HEK293T (cell line): ENCODE measurements around the gene ARMC10.

ENCODE experiments used
- BHLHE40 ChIP-seq: fragments of 450-650 bp; IDR thresholded peaks from 2 replicates; pipeline ENCODE4 v1.6.1; 2016; ENCODE audit warnings: mild to moderate bottlenecking, moderate library complexity, borderline replicate concordance
- ELF4 ChIP-seq: fragments of 450-650 bp; IDR thresholded peaks from 2 replicates; pipeline ENCODE4 v1.6.1; 2017; ENCODE audit warnings: antibody characterized with exemption
- FOXK2 ChIP-seq: fragments of 450-650 bp; IDR thresholded peaks from 2 replicates; pipeline ENCODE4 v1.6.1; 2016; ENCODE audit warnings: mild to moderate bottlenecking
- FOXM1 ChIP-seq: fragments of 450-650 bp; IDR thresholded peaks from 2 replicates; pipeline ENCODE4 v1.6.1; 2017; ENCODE audit warnings: mild to moderate bottlenecking, borderline replicate concordance
- SUZ12 ChIP-seq: fragments of 450-650 bp; IDR thresholded peaks from 2 replicates; pipeline ENCODE4 v1.6.1; 2016; ENCODE audit warnings: mild to moderate bottlenecking
- TARDBP ChIP-seq: fragments of 450-650 bp; IDR thresholded peaks from 2 replicates; pipeline ENCODE4 v1.6.1; 2016

DNA sequence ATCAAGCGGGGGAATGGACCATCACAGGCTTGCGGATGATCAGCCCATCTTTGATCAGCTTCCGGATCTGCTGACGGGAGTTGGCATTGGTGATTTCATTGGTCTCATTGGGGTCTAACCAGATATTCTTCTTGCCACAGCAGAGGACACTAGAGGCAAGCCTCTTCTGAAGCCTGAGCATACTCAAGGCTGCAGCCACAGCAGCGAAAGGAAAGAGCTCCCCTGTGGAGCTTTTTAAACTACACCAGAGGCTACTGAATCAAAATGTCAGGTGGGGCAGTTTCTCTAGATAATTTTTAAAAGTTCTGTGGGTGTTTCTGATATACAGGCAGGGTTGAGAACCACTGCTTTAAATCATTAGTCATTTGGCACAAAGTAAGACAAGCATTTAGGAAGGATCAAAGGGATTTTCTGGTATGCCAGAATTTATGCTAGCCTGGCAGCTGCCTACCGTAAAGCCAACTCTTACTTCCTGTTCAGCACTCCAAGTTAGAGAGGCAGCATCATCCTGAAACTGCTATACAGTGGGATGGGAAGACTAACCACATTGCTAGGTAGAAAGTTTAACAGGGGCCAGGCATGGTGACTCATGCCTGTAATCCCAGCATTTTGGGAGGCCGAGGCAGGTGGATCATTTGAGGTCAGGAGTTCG is 66.9 kb downstream of the ARMC10 start:
- no peak for TF ChIP-seq BHLHE40
- no peak for TF ChIP-seq TARDBP
- TF ChIP-seq ELF4, result no peak
- no peak for TF ChIP-seq FOXM1
- TF ChIP-seq SUZ12, result no peak
- TF ChIP-seq FOXK2, result no peak
